Stimulated activated CD8-positive, alpha-beta memory T cell treated with anti-CD3 and anti-CD28 coated beads, Interleukin-15, amount 100 ng/mL, for 1 hour (primary cell): Measurements from ENCODE around the gene MLST8.
"Not testable (repeated sequence)": the region's sequence is repeated elsewhere in the genome, so short reads cannot be mapped to it uniquely, and the experiment has no call there.

Source experiments
- DNase-seq: peaks from one replicate; pipeline ENCODE4 v3.0.0-alpha.2; 2020; ENCODE audit warnings: low read depth

MLST8 gene

DNA sequence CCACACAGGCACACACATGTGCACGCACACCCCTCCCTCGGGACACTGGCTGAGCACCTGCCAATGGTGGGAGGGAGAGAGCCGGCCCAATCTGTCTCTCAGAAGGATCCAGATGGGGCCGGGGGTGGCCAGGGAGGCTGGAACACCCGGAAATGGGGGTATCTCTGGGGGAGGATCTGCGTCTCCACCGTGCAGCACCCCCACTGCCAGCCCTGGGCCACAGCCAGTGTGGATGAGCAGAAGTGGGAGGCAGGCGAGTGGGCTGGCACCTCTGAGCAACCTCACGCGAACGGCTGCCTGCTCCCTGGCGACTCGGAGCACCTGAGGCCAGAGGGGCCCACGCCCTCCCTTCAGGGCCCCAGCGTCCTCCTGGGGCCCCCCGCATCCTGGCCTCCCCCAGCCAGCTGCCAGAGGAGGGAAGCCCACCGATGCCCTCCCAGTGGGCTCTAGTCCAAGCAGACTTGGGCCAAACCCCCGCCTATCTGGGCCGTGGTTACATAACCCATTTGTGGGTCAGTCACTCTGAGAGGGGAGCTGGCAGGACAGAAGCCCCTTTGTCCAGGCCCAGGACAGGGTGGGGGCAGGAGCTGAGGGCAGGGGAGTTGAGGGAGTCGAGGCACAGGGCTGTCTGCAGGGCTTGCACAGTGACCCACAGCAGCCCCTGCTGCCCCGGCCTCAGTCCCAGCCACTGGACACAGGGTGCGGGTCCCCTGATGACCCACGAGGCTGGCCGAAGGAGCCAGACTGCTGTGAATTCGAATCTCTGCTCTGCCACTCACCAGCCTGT lies 14.4 kb upstream of the MLST8 start:
- DNase-seq: no peak

DNA sequence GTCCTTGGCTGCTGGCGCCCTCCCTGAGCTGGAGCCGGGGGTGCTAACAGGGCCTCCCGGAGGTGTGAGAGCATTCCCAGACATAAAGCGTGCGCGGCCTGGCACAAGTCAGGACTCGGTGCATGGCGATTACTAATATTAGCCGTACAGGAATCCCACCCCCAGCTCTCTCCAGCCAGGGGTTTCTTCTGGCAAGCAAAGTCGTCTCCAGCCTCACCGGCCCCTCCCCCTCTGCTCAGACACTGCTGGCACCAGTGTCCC lies 13.9 kb upstream of the MLST8 start:
- DNase-seq: no peak

DNA sequence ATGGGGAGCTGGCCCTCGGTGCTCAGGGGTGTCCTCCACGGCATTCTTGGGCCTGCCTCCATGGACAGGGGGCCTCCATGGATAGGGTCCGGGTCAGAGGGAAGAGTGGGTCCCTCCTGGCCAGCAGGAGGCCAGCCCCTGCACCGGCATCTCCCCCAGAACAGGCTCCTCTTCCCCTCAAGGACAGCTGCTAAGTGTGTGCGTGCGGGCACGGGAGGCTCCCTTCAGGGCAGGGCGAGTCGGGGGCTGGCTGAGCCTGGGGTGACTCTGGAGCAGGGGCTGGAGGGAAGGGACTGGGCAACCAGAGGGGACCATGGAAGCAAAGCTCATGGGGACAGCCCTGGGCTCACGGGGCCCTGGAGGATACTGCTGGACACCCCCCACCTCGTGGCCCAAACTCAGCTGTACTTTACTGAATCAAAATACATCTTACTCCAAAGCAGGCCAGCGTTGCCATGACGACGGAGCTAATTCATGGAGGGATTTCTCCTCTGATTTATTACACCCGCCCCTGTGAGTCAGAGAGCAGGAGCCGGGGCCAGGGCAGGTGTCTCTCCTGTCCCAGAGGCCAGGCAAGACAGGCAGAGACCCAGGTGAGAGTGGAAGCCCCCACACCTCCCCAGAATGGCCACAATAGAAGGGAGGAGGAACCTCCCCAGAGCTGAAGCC lies 11.0 kb upstream of the MLST8 start:
- no peak for DNase-seq

DNA sequence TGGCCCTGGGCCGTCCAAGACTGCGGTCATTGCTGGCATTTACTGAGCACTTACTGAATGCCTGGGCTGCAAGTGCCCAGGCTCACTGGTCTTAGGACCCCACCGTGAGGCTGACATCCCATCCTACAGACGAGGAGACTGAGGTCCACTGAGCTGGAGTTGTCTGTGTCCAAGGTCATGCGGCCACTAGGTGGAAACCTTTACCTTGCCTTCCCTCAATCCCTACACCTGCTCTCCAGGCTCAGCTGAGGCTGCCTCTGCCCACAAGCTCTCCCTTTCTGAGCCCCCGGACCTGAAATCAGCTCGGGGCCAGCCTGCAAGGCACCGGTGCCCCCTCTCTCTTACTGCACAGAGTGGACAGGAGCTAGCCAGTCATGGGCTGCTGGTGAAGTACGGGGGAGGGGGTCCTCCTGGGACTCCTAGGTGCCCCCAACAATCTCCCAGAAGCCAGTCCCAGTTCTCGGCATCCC lies 10.4 kb upstream of the MLST8 start:
- DNase-seq: peak; percentile 21

DNA sequence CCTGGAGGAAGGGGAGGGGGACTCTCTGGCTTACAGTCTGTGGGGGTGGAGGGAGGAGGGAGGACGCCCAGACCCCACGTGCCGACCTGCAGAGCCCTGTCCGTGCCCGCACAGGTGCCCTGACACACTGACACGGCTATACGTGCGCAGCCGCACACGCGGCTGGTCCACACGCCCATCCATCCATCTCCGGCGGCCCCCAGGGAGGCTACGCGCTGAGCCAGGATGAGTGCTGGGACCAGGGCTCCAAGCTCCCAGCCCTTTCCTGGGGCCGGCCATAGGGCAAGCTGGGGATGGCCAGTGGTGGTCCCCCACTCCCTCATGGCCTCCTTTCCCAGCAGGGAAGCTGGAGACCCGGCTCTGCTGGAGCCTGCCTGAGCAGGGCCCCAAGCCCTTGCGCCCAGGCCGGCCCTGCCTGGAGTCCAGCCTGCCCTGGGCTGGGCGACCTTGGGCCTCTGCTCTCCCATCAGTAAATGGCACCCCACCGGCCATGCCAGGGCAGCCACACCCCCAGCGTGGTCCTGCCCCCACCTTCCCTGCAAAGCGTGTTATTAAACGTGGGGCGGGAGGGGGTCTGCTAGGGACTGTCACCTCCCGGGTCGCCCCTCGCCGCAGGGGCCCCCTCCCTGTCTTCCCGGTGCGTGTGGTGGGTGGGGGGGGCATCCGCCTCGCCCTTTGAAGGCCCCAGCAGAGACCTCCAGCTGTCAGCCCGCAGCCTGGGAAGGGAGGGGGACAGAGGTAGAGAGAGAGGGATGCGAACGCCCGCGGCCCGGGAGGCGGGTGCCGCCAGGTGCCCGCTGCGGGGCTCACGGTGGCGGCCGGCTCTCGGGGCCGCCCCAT lies 9.7 kb upstream of the MLST8 start:
- no peak for DNase-seq

DNA sequence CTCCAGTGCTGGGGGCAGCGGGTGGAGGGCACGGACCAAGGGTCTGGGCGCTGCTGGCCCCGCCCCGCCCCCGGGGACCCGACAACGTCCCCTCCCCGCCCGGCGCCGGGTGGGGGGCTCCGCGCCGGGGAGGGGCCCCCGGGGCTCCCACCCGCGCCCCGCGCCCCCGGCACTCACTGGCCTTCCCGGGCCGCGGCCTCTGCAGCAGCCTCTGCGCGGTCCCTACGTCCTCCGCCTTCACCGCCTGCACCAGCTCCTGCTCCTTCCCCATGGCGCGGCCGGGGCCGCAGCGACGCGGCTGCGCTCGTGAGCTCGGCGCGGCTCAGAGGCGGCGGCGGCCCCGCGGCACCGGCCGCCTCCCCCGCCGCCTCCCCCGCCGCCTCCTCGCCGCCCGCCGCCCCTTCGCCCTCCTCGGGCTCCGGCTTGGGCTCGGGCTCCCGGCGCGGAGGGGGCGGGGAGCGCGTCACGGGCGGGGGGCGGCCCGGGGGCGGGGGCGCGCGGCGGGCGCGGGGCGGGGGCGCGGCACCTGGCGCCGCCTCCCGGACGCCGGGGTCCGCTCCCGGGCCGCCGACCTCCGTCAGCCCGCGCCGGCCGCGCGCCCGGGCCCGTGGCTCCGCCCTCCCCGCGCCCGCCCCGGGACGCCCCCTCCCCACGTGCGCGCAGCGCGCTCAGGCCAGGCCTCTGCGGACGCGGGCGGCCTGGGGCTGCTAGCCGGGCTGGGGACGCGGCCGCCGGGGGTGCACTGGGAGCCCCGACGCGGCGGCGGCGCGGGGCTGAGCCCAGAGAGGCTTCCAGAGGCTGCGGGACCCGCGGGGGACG lies 8.9 kb upstream of the MLST8 start, which contains the start of gene CASKIN1:
TSS of gene CASKIN1 (minus strand) at position 444 of the 819 bp plus-strand sequence. CDS start at position 271, 173 bp downstream.
- DNase-seq: no peak

DNA sequence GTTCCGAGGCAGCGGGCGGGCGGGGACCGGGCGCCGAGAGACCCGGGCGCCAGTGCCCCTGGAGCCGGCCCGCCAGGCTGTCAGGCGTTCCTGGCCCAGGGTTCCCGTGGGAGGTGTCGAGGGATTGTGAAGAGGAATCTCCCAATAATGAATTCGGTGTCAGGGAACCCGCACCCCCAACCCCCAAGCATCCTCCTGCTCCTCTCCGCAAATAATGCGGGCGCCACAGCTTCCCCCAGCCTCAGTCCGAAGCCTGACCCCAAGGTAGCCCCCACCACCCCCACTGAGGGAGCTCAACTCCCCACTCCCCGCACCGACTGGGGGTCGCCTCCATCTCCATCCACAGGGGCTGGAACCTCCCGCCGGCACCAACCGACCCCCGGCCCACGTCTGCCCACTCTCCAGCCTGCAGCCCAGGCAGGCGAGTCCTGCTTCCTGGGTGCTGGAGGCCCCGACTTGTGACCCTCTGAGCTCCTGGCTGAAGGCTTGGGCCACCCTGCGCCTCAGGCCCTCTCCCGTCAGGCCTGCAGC lies 8.2 kb upstream of the MLST8 start:
- no peak for DNase-seq

DNA sequence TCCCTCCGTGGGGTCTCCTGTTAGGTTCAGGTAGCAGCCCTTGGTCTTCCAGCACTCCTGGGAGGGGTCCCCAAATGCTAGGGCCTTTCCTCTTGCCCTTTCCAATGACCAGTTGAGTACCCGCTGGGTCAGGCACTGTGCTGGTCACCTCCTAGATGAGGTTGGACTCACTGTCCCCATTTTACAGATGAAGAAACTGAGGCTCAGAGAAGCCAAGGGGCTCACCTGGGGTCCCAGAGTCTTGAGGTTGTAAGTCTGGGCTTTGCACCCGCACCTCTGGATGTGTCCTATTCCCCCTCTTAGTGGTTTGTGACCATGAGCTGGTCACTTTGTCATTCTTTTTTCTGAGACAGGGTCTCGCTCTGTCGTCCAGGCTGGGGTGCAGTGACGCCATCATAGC lies 7.5 kb upstream of the MLST8 start:
- no peak for DNase-seq

DNA sequence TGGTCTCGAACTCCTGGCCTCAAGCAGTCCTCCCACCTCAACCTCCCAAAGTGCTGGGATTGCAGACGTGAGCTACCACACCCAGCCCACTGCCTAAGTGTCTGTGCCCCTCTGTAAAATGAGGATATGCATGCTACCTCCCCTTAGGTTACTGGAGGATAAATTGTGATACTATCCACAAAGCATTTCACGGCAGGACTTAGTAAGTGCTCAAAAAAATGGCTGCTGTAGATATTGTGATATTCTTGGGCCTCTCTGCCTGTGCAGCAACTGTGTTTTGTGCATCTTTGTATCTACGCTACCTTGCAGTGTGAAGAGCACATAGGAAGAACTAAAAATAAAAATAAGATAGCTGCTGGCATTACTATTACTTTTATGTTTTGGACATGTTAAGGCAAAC lies 7.0 kb upstream of the MLST8 start:
- no peak for DNase-seq

DNA sequence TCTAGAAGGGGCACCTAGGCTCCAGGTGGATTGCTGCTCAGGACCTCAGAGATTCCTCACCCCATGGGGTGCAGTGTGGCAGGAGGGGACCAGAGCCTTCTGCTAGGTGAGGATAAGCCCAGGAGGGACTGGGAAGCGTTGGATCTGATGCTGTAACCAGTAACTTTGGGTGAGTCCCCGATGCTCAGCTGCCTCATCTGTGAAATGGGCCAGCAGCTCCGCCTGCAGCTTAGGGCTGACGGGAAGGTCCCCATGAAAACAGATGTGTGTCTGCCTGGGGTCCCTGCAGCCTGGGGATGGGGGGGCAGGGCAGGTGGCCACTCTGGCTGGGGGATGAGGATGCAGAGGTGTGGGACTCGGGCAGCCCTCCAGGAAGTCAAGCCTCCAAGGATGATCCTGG lies 6.2 kb upstream of the MLST8 start:
- DNase-seq: no peak

DNA sequence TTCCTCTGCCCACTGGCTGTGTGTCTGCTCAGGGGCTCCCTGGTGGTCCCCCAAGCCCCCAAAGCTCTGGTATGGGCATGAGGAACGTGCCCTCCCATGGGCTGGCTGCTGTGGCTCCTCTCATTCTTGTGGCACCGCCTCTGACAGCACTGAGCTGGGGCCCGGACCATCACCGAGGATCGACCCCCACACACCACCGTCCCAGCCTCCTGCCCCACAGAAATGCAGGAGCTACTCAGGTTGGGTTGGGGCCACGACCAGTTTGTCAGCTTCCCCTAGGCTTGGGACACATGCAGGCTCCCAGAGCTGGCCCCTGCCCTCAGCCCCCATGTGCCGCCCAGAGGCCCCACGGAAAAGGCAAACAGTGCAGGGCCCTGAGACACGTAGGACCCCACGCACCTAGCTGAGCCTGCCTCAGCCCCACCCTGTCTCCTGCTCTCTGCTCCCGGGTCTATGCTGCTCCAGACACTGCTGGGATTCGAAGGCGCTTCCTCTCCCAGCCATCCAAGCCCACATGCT lies 5.6 kb upstream of the MLST8 start:
- DNase-seq: no peak

DNA sequence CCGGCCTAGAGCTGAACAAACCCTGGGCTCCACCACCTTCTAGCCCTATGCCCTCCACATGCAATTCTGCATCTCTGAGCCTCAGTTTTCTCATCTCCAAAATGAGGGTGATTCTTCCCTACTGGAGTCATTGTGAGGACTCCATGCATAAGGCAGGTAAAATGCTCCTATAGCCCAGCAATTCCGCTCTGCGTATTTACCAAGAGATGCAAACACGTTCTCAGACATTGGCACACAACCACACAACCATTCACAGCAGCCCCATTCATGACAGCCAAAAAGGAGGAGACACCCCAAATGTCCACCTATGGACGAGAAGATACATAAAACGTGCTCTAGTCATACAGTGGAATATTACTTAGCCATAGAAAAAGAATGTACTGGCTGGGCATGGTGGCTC lies 4.9 kb upstream of the MLST8 start:
- DNase-seq: no peak

DNA sequence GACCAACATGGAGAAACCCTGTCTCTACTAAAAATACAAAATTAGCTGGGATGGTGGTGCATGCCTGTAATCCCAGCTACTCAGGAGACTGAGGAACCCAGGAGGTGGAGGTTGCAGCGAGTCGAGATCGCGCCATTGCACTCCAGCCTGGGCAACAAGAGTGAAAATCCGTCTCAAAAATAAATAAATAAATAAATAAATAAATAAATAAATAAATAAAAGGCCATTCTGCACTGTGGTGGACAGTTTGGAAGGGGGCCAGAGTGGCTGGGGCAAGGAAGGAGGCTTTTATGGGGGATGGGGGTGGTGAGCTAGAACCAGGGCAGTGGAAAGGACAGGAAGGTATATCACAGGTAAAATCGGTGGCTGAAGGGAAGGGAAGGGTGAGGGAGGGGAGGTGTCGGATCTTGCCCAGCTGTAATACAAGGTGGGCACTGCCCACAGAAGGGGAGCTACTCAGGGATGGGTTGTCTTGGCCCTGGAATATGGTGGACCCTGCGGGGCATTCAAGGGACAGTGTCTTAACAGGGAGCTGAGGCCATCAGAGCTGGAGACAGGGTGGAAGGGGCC lies 2.0 kb upstream of the MLST8 start:
- DNase-seq: not testable (repeated sequence)

DNA sequence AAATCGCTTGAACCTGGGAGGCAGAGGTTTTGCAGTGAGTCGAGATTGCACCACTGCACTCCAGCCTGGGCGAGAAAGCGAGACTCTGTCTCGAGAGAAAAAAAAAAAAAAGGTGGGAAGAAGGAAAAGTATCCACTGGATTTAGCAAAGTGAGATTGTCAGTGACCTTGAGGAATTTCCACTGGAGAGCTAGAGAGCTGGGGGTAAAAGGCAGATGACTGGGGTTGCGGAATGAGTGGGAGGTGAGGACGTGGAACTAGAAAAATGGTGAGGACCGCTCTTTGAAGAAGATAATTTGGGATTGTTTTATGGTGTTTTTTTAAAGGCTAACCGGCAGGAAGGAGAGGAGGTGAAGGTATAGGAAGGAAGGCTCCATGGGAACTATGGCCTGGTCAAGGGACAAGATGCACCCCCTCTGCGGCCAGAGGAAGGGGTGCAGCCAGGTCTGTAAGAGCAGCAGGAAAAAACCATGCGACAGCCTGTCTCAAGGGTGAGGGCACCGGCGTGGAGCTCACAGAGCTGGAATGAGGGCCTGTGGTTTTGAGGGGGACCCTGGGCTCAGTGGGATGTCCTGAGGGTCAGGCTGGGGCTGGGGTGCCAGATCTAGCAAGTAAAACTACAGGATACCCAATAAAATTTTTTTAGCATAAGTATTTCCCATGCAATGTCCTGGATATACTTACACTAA lies 694 bp upstream of the MLST8 start:
- no peak for DNase-seq

DNA sequence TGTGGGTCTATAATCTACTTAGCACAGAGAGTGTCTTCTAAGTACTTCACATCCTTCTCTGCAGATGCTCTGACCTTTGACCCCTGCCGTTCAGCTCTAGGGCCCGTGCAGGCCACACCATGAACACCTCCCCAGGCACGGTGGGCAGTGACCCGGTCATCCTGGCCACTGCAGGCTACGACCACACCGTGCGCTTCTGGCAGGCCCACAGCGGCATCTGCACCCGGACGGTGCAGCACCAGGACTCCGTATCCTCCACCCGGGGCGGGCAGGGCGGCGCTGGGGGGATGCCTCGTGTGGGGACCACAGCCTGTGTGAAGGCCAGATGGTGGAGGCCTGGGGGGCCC lies 686 bp downstream of the MLST8 start:
- DNase-seq: no peak

DNA sequence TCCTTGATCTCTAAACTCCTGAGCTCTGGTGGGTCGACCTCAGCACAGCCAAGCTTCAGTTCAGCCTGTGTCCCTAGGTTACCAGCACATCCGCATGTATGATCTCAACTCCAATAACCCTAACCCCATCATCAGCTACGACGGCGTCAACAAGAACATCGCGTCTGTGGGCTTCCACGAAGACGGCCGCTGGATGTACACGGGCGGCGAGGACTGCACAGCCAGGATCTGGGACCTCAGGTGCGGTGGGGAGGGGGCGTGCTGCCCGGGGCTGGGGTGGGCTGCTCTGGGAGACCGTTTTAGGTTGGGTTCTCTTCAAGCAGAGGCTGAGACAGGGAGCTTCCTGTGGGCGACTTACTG lies 1.1 kb downstream of the MLST8 start:
- DNase-seq: no peak

DNA sequence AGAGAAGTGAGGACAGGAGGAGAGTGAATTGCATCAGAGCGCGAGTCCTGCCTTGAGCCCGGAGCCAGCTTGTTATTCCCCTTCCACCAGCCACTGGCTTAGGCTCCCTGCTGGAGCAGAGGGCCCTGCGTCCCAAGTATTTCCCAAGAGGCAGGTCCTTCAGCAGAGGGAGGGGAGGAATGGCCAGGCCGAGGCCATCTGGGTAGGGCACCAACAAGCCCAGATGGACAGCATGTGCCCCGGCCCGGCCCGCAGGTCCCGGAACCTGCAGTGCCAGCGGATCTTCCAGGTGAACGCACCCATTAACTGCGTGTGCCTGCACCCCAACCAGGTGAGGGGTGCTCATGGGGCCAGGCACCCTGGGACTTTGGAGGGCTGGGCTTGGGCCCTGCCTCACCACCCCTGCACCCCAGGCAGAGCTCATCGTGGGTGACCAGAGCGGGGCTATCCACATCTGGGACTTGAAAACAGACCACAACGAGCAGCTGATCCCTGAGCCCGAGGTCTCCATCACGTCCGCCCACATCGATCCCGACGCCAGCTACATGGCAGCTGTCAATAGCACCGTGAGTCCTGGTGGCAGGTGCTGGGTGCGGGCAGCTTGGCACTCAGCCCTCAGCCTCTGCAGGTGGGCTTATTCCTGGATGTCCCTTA lies 1.7 kb downstream of the MLST8 start:
- DNase-seq: no peak

DNA sequence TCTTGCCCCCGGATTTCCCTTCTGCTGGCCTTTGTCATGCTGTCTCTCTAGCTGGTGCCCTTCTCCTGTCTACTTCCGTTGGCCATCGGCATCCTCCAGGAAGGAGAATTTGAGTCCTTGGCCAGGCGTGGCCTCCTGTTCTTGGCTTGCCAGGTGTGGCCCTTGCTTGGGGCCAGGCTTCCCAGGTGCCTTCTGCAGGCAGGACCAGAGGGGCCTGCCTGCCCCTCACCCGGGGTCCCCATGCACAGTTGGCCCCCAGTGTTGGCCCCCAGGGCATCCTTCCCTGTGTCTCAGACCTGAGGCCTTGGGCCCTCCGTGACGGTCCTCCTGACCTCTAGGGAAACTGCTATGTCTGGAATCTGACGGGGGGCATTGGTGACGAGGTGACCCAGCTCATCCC lies 2.6 kb downstream of the MLST8 start:
- no peak for DNase-seq

DNA sequence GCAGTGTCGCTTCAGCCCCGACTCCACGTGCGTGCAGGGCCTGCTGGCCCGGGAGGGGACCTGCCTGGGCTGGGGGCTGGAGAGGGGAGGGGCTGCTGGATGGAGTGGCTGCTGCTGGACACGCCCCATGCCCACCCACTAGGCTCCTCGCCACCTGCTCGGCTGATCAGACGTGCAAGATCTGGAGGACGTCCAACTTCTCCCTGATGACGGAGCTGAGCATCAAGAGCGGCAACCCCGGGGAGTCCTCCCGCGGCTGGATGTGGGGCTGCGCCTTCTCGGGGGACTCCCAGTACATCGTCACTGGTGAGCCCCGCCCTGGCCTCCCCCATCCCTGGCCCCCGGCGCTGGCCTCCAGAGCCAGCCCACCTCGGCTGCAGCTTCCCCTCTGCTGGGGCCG lies 3.1 kb downstream of the MLST8 start:
- DNase-seq: no peak

DNA sequence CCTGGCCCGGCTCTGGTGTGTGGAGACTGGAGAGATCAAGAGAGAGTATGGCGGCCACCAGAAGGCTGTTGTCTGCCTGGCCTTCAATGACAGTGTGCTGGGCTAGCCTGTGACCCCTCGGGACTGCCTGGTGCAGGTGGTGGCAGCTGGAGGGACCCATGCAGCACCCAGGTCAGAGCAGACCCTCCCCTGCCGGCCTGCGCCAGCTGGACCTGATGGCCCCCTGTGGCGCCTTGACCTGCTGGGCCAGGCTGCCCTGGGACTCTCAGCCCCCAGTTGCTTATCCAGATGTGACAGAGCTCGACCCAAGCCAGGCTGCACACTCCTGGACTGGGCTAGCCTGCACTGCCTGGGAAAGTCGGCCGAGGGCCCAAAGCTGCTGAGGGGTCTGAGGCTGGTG lies 3.5 kb downstream of the MLST8 start:
- no peak for DNase-seq
